RCC 7860 (cell line): ENCODE measurements around the gene ROBO1.

Experiments
- DNase-seq: peaks from one replicate; pipeline ENCODE4 v3.0.0-alpha.2; 2015; ENCODE audit warnings: low spot score
- FAIRE-seq: peaks from 2 replicates; lab custom pipeline; 2012; peaks lifted over from hg19 to GRCh38; lab: Jason Lieb, UNC

Gene ROBO1

DNA sequence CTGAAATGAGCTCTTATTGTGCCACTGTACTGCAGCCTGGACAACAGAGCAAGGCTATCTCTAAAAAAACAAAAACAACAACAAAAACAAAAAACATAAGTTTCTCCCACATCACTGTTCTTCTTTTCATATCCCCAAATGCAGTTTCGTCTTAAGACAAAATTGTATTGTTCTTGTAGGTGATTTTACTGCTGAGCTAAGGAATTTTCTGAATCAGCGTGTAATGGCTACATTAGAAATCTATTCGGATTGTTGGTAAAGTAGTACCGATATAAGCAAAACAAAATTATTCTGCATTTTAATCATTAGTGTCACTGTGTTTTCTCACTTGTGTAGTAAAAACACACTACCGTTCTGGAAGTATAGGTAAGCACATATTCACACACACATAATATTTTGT lies 512.5 kb downstream of the ROBO1 start:
- no peak for DNase-seq

DNA sequence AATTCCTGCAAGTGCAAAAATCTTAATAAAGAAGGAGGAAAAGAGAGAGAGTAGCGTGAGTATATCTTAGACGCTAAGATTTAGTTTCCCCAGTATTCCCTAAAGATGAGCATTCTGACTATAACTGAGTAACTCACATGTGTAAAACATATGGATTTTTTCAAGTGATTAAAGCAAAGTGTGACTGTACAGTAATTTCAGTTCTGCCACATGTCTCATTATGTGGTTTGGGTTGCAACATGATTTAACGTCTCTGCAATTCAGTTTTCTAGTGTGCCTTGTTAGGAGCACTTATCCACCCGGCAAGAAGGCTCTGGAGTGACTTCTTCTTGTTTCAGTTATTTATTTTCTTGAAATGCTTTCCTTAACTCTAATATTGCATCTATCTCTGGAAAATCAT lies 514.1 kb downstream of the ROBO1 start:
- no peak for FAIRE-seq
- DNase-seq = no peak

More for the DNA sequence above, 512.5 kb downstream of the ROBO1 start:
- FAIRE-seq = no peak

DNA sequence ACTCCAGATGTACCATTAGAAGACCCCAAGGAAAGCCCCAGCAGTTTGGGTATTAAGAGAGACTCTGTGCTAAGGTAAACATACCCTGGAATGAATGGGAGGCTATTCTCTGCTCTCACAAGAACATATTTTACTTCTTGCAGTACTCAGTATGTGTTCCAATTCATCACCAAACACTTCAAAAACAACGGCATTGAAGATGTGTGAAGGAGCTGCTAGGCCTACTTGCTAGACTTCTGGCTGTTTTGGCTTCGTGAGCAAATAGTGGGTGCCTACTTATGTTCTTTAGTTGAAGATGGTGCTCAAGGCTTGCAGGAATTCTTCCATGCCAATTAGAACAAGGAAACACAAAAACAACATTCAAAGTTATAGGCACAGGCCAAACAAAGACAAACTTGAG lies 514.5 kb downstream of the ROBO1 start:
- FAIRE-seq (no peak), DNase-seq (no peak)

DNA sequence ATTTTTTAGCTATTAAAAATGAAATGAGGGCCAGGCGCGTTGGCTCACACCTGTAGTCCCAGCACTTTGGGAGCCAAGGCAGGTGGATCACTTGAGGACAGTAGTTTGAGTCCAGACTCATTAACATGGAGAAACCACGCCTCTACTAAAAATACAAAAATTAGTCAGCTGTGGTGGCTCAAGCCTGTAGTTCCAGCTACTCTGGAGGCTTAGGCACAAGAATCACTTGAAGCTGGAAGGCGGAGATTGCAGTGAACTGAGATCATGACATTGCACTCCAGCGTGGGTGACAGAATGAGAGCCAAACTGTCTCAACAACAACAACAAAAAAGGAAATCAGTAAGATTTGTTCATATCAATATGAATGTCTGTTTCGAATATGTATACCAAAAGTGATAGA lies 517.1 kb downstream of the ROBO1 start:
- no peak for DNase-seq
- no peak for FAIRE-seq

DNA sequence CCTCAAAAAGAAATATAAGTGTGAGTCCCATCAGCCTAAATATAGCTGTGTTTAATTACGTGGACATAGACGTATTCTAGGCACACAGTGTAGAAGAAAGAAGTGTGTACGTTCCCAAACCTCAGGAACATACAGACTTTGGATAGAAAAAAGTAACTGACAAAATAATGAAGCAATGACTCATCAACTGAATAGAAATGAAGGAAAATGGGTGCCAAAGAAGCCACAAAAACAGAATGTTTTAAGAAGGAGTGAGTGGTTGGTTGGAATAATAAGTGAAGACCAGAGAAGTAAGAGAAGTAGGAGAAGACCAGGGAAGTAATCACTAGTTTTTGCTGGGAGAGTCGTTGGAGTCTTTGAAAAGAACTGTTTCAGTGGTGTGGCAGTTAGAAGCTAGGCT lies 518.1 kb downstream of the ROBO1 start:
- FAIRE-seq (no peak), DNase-seq (no peak)

DNA sequence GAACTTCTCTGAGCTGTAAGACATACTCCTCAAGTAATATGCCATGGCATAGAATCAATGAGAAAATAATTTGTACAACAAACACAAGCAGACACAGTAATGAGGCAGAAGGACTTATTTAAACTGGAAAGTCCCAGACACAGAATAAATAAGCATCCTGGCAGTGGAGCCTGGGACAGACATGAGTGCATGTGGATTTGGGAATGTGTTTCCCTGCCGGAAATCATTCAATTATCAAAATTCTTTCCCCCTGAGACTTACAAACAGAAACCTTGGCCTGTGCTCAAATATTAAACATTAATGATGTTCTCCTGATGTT lies 520.1 kb downstream of the ROBO1 start:
- DNase-seq = no peak
- no peak for FAIRE-seq

DNA sequence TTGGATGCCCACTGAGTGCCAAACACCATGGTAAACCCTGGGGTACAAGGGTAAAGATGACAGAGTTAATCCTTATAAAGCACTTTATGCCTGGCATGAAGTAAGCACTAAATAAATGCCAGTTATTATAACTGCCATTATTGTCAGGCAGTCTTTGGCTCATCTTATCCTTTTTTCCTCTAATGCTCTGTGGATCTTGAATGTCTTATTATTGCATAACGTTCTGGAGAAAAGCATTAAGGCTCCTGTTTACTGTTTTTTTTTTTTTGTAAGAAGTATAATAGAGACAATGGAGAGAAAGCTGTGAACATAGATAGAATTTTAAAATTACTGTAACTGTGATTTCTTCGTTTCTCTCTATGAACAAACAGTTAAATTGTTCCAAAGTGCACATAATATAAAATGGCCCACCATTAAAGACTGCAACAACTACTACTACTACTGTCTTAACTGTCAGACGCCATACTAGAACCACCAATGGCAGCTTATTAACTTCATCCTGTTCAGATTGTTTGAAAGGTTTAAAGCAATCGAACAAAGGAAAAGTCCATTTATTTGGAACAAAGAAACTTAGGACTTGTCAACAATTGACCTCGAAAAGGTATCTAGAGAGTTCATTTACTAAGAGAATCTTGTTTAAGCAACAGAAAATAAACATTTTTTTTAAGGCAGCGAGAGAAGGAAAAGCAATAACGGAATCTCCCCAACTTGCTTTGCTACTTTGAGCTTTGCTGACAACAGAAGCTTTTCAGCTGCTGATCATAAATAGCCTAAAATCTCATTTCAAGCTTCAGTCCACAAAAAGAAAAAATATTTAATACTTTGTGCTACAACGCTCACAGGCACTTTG lies 520.7 kb downstream of the ROBO1 start:
- no peak for FAIRE-seq
- no peak for DNase-seq

DNA sequence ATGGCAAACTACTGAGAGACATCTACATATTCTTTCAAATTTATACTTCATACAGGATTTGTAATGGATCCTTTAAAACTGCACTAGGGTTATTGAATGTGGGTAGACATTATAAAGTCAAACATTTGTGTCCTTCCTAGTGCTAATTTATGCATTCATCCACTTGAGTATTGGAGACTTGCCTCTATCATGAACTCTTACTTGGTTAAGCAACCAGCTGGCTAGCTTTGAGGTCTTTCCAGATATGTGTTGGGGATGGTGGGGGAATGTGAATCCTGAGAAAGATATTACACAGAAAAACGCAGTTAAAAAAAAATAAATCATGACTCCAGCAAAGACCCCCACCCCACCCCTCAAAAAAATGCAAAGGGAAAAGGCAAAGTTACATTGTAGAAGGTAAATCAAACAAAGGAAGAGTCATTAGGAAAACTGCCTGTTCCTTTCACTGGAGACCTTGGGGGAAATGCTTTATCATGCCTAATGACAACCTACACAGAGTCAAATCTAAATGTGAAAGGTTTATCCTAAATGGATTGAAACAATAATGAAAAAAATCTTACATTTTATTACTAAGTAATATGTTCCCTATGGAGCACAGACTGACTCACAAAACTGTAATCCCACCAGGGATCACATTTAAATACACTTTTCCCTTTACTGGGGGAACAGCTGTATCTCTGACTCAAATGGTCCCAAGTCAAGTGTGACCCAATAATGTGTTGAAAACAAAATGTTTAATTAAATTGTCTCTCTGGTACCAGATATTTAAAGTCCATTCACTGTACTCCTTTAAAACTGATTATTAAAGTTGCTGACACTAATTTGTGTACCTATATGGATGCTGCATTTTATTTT lies 522.3 kb downstream of the ROBO1 start:
- FAIRE-seq = no peak
- no peak for DNase-seq

DNA sequence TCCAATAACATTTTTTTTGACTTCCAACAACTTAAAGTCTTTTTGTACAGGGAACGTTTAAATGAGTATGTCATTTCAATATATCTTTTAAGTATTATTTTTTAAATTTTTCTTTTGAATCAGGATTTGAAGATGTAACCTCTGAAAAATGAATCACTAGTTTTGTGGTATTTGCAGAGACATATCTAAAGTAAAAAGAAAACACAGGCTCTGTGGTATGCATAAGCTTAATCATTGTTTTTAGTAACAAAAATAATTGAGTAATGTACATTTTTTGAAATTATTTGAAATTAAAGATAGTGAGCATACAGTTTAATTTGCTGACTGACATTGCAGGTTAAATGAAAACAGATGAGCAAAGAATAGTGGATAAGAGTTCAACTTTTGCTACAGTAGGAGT lies 531.3 kb downstream of the ROBO1 start:
- no peak for FAIRE-seq
- no peak for DNase-seq

DNA sequence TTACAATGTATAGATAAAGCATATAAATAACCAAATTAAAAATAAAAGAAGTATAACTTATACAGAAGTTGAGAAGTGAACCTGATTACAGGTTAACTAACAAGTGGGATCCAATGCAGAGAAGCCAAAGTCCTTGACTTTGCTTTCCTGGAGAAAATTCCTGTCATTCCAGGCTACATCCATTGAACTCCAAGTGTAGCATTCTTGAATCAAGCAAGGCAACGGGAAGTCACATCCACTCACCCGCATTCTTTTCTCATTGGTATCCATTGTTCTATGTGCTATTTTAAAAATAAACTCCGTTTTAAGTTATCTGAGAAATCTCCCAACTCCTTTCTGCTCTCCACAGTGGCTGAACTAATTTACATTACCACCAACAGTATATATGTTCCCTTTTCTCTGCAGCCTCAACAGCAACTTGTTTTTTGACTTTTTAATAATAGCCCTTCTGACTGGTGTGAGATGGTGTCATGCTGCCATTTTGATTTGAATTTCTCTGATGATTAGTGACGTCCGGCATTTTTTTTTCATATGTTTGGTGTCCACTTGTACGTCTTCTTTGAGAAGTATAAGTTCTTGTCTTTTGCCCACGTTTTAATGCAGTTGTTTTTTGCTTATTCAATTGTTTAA lies 534.3 kb downstream of the ROBO1 start:
- DNase-seq (no peak), FAIRE-seq (no peak)

DNA sequence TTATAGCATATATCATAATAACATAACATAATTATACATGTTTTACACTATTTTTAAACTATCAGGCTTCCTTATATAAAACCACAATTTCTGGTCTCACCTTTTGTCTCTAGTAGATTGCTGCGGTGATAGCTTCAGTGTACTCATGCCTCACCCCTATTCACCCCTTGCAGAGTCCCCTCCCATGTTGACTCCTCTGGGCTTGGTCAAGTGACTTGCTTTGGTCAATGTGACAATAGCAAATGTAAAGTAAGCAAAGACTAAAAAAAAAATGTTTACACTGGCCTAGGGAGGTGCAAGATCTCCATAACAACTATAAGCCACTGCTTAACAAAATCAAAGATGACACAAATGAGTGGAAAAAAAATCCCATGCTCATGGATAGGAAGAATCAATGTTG lies 537.5 kb downstream of the ROBO1 start:
- FAIRE-seq = no peak
- DNase-seq = no peak

DNA sequence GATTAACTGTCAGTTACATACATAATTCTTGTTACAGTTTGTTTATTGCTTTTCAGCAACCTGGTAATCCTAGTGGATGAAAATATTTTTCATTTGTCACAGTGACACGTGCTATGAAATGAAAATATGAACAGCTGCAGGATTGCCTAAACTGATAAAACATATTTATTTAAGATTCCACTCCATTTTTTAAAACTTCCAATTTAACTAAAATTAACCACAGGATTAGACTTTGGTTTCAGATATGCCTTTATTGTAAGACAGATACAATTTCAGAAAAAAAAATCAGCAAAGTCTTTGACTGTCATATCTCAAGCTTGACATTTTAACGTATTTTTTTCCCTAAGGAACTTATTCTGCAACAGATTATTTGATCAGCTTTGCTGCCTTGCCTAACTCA lies 550.7 kb downstream of the ROBO1 start:
- DNase-seq (no peak), FAIRE-seq (no peak)

DNA sequence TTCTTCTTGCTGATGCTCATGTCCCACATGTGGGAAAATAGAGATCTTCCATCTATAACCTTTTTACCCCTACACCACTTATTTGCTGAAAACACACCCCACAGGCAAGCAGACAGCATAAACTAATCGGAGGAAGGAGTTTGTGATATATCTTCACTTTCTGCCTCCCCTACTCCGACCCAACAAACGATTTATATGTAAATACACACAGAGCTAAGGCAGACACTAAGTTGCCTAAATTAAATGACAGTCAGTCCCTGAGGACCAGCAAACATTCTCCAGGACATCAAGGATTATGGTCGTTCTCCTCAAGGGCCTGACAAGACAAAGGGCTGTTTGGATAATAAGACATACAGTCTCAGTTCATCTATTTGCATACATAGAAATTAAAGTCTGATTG lies 552.5 kb downstream of the ROBO1 start:
- FAIRE-seq (no peak), DNase-seq (no peak)

DNA sequence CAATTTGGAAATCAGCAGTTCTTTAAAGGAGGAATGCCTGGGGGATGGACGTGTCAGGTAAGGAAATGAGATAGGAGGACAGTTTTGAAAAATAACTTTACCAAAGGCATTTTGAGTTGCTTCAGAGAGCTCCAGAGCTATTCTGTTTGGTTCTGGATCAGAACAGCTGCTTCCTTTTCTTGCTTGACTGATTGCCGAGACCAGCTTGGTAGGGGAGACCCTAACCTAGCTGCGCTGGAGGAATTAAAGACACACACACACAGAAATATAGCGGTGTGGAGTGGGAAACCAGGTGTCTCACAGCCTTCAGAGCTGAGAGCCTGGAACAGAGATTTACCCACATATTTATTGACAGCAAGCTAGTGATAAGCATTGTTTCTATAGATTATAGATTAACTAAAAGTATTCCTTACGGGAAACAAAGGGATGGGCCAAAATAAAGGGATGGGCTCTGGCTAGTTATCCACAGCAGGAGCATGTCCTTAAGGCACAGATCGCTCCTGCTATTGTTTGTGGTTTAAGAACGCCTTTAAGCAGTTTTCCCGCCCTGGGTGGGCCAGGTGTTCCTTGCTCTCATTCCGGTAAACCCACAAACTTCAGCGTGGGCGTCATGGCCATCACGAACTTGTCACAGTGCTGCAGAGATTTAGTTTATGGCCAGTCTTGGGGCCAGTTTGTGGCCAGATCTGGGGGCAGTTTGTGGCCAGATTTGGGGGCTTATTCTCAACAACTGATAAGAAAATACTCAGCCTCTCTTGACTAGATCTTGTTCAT lies 556.0 kb downstream of the ROBO1 start:
- no peak for DNase-seq
- no peak for FAIRE-seq

DNA sequence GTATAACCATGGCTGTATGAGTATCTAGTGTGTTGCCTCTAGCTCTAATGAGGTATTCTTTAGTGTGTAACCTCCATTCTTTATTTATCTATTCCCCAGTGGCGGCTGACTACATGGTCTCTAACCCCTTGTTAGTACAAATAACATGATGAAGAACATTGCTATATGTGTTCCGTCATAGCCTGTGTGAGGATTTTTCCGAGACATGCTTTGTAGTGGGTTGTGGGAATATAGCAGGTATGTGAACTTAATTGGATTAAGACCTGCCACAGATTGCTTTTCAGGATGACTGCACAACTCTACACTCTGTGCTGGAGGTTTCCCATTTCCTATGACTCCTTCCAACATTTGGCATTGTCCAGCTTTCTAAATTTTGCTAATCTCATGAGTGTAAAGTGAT lies 563.4 kb downstream of the ROBO1 start:
- DNase-seq = no peak
- FAIRE-seq = no peak

DNA sequence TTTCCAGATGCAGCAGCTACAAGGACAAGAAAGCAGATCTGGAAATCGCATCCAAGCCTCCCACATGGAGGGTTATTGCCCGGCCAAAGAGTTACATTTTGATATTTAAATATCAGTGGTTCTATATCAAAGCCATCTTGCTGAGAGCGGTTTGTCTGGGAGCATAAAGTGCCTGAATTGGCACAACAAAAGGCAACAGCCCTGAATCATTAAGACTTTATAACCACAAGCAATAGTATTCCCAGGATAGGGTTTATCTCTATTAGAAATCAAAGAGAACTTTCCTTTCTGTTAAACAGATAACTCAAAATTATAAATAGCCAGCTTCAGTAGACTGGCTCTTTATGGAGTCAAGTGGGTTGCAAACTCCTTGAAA lies 564.7 kb downstream of the ROBO1 start:
- no peak for FAIRE-seq

DNA sequence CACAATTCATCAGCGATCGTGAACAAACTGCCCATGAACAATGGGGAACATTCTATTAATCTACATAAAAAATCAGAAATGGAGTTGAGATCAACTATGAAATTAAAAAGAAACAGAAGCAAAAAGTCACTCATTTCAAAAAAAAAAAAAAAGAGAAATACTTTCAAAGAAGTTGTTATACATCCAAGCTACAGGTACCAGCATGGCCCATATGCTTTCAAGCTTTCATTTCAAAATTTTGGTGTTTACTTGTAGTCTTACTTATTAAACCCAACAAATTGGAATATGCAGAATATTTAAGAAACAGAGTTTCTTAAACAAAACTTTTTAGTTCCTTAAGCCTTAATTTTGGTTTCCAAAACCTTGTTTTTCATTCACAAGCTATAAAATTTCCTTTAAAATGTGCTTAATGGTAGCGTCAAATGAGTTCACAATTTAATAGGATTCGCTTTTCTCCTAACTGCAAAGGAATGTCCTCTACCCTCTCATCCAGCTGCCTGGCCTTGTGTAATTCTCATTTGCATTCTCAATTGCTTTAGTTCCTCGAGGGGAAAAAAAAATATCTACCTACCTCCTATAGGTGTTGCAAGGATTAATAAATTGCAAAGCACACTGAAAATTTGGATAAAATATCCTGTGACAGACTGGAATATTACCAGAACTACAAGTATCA lies 565.2 kb downstream of the ROBO1 start:
- no peak for DNase-seq
- no peak for FAIRE-seq

More for the DNA sequence above, 564.7 kb downstream of the ROBO1 start:
- no peak for DNase-seq

DNA sequence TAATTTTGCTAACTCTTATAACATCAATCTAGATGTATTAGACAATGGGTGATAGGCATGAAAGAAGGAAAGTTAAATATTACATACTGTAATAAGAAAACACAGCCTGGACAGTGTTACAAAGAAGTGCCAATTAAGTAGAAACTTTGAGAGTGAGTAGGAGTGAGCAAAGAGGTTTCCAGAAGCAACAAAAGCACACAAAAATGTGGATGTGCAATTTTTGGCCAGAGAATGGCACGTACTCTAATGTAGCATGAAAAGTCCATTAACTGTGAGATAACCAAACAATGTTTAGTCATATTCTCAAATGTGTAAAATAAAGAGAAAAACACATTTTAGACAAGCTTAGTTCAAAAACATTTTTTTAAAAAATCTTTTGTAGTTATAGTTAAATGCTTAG lies 567.3 kb downstream of the ROBO1 start:
- FAIRE-seq (no peak), DNase-seq (no peak)

DNA sequence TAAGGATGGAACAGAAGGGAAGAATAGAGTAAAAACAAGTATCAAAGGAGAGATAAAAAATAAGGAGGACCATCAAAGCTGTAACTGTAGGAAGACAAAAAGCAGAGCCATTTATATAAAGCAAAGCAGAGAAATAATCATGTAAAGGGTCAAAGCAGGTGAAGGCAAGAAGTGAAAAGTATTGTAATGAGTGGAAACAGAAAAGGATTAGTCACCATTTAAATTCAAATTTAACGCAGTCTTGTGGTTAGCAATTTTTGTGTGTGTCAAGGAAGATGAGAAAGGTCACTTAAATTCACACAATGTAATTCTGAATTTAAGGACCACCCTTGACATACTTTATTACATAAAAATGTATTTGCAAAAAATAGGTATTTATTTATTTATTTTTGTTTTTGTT lies 567.8 kb downstream of the ROBO1 start:
- FAIRE-seq = no peak
- no peak for DNase-seq

DNA sequence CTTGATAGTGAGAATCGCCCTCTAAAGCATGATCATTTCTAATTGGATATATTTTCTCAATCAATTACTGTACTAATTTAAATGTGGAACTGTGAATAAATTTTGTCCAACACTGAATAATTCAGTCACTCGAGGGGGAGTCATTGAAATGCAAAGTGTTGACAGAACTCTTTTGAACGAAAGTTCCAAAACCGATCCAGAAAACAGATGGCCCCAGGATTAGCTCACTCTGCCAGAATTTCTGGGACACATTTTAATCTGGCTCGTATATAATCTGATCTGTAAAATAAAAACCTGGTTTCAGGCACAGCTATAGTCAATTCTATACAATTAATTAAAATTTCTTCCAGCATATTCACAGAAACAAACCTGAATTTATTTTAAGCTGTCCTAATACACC lies 580.4 kb downstream of the ROBO1 start:
- DNase-seq (no peak), FAIRE-seq (no peak)

DNA sequence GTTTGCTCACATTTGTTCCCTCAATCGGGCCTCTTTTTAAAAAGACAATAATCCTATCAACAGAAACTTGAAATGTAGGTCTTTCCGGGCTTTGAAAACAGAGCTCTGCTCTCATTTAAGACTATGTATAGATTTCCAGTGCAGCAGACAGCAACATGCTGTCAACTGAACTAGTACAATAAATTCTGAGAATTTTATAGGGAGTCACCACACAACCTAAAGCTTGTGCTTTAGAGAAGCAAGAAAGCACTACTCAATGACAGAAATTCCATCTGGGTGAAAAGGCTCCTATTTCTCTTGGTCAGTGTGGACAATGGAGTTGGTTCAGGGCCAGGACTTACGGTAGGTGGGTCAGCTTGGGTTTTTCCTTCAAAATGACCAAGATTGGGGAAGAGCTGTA lies 583.5 kb downstream of the ROBO1 start:
- no peak for FAIRE-seq
- DNase-seq = no peak
